Cardiac septum (tissue), 1 donor: Measurements from ENCODE around the gene RHOT2. TPM values are rescaled to one million over a fixed set of nuclear protein-coding genes. Genes with fewer than 3 reads are reported as not detected.

Experiments
- DNase-seq: peaks from one replicate; pipeline ENCODE4 v3.0.0-alpha.2; 2020; ENCODE audit warnings: low spot score
- intact Hi-C: fragments of 100-400 bp; cut with DNase I; formaldehyde crosslinking; loops from one replicate; pipeline ENCODE4 v1.14.0; 2022
- total RNA-seq: library from RNA; stranded (reverse); fragmentation: NEBNext Ultra II Directional; extraction: Animal tissue kit (Norgen Biotek cat#: 25700); gene quantifications from one replicate; pipeline ENCODE4 v1.2.1, GENCODE V29; 2021
- donor health status: DM: no; HTN: no; CAD: no.

RHOT2 gene
- total RNA-seq, 1 donor from 2014 or later: 102 TPM

DNA sequence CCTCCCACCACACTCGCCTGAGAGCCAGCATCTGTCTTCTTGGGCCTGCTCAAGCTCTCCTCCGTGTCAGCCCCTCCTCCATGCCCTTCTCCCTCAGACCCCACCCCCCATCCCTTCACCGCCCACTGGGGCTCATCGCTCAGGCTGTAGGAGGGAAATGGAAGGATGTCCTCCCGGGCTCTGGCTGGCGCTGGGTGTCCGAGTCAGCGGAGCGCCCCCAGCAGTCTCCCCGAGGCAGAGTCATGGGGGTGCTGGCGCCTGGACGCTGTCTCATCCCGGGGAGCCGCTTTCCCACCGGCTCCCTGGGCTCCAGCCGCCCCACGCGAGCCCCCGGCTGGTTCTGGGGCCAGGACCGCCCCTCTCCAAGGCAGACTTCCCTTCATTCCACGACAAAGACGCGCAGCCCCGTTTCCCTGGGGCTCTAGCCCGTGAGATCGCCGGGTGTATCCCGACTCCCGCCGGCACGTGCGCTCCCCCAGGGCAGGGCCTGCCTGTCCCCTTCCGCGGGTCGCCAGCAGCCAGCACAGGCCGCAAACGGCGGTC lies 52.6 kb downstream of the RHOT2 start:
- intact Hi-C loops: loop anchor here (2.0 kb wide), 1 partner anchor 20 kb away; the partner anchor contains the start of gene CIAO3
- no peak for DNase-seq

- intact Hi-C loops: loop anchor here (2.0 kb wide), 1 partner anchor 20 kb away; the partner anchor contains the start of gene CIAO3
- DNase-seq: peak; percentile 85
Measured at GRCh38 chr16:720990-721764, 53.2 kb downstream of the RHOT2 start, which contains the start of gene ANTKMT. ANTKMT (plus strand) TSS chr16:721146; CDS start chr16:721275, 129 bp downstream.

DNA sequence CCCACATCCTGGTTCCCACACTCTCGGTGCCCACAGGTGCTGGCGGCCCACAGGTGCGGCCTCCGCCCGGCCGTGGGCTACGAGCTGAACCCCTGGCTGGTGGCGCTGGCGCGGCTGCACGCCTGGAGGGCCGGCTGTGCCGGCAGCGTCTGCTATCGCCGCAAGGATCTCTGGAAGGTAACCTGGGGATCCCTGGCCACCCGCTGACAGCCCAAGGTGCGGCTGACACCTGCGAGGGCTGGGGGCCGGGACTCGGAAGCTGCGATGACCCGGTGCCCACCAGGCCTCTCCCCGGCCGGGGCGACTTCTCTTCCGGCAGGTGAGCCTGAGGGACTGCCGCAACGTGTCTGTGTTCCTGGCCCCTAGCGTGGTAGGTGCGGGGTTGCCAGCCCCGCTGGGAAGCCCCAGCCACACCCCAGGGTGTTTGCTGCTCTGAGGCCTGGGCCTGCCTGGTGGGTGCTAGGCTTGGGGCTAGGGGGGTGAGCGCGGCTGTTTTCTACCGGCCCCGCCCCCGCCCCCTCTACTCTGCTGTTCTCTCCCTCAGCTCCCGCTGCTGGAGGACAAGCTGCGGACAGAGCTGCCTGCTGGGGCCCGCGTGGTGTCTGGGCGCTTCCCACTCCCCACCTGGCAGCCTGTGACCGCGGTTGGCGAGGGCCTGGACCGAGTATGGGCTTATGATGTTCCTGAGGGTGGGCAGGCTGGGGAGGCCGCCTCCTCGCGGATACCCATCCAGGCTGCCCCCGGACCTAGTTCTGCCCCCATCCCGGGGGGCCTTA lies 54.0 kb downstream of the RHOT2 start:
- intact Hi-C loops: loop anchor here (2.0 kb wide), 1 partner anchor 19 kb away; the partner anchor contains the start of gene CIAO3
- DNase-seq: no peak

DNA sequence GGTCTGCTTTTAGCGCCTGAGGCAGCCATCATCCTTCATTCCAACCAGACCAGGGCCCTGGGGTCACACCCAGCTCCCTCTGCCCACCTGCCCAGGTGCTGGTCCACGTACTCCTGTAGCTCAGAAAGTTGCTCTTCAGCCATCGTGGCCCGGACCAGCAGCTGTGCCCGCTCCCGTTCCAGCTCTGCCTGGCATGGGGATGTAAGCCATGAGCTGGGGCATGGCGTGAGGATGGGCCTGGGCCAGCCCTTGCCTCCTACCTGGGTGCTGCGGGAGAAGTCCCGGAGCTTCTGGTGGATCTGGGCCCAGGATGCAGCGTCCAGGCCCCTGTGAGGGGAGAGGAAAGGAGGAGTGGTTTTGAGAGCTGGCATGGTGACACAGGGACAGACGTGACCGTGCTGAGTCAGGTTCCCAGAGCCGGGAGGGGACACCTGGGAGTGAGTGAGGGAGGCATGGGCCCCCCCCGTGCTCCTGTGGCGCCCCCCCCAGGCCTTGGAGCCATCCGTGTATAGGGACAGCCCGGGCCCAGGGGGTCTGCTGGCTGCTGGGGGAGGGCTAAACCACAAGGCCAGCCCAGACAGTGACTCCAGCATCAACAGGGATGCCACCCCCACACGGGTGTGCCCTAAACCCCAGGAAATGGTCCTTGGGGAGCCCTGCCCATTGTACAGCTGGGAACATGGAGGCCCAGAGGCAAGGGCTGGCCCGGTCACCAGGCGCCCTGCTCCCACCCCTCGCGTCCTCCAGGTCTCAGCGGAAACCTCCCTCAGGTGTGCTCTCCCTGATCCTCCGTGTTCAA lies 55.1 kb downstream of the RHOT2 start:
- intact Hi-C loops: no loop called here
- DNase-seq: no peak

GRCh38 chr16:723695-724094 lies 55.8 kb downstream of the RHOT2 start:
- intact Hi-C loops: no loop called here
- no peak for DNase-seq

Other genes starting within 250 kb of the RHOT2 start
- 52.2 TPM for gene RAB11FIP3, start 242.5 kb upstream of the RHOT2 start, total RNA-seq
- gene CAPN15, start 140.4 kb upstream of the RHOT2 start, total RNA-seq: 18.5 TPM
- gene PRR35, start 107.7 kb upstream of the RHOT2 start, total RNA-seq: not detected
- gene NHLRC4, start 101.1 kb upstream of the RHOT2 start, total RNA-seq: 0.30 TPM
- 25.5 TPM for gene PIGQ, start 98.2 kb upstream of the RHOT2 start, total RNA-seq
- 19.4 TPM for gene RAB40C, start 78.1 kb upstream of the RHOT2 start, total RNA-seq
- gene WFIKKN1, start 37.1 kb upstream of the RHOT2 start, total RNA-seq: 0.40 TPM
- gene METTL26, start 31.8 kb upstream of the RHOT2 start, total RNA-seq: 47.7 TPM
- gene MCRIP2, start 26.3 kb upstream of the RHOT2 start, total RNA-seq: 90.3 TPM
- 13.9 TPM for gene WDR90, start 18.8 kb upstream of the RHOT2 start, total RNA-seq
- 1.8 TPM for gene RHBDL1, start 7.5 kb downstream of the RHOT2 start, total RNA-seq
- 110 TPM for gene STUB1, start 12.3 kb downstream of the RHOT2 start, total RNA-seq
- 50.5 TPM for gene JMJD8, start 16.2 kb downstream of the RHOT2 start, total RNA-seq
- 9.1 TPM for gene WDR24, start 22.3 kb downstream of the RHOT2 start, total RNA-seq
- gene FBXL16, start 37.7 kb downstream of the RHOT2 start, total RNA-seq: 1.5 TPM
- 73.3 TPM for gene METRN, start 47.0 kb downstream of the RHOT2 start, total RNA-seq
- gene ANTKMT, start 53.0 kb downstream of the RHOT2 start, total RNA-seq: 36.6 TPM
- gene CCDC78, start 58.3 kb downstream of the RHOT2 start, total RNA-seq: 0.16 TPM
- gene HAGHL, start 59.0 kb downstream of the RHOT2 start, total RNA-seq: 10.9 TPM
- gene CIAO3, start 72.9 kb downstream of the RHOT2 start, total RNA-seq: 21.7 TPM
- not detected for gene MSLN, start 92.6 kb downstream of the RHOT2 start, total RNA-seq
- 7.9 TPM for gene RPUSD1, start 120.2 kb downstream of the RHOT2 start, total RNA-seq
- 7.1 TPM for gene CHTF18, start 120.5 kb downstream of the RHOT2 start, total RNA-seq
- not detected for gene GNG13, start 132.6 kb downstream of the RHOT2 start, total RNA-seq